HG03457 (cell line): ENCODE results near the gene RBMS1.
"Not testable (repeated sequence)": the region's sequence is repeated elsewhere in the genome, so short reads cannot be mapped to it uniquely, and the experiment has no call there.

Source experiments
- ATAC-seq: cut with Tn5 transposase; IDR thresholded peaks from one replicate; pipeline ENCODE4 v1.9.1; 2021; ENCODE audit warnings: moderate number of reproducible peaks; ENCODE audit not compliant: unreplicated experiment

RBMS1 gene

GRCh38 chr2:160472839-160473251 lies 20.8 kb downstream of the RBMS1 start:
- no peak for ATAC-seq

- no peak for ATAC-seq
These were observed 21.7 kb downstream of the RBMS1 start for GRCh38 chr2:160471950-160472349.

- ATAC-seq: no peak
These were observed 23.9 kb downstream of the RBMS1 start for GRCh38 chr2:160469621-160470204.

- ATAC-seq: no peak
These were observed 24.4 kb downstream of the RBMS1 start for GRCh38 chr2:160469164-160469563.

- ATAC-seq: no peak
These were observed 26.5 kb downstream of the RBMS1 start for GRCh38 chr2:160467086-160467485.

GRCh38 chr2:160465406-160465805 lies 28.2 kb downstream of the RBMS1 start:
- no peak for ATAC-seq

- ATAC-seq: no peak
These were observed 28.6 kb downstream of the RBMS1 start for GRCh38 chr2:160465002-160465401.

- no peak for ATAC-seq
These were observed 29.6 kb downstream of the RBMS1 start for GRCh38 chr2:160464017-160464416.

- ATAC-seq: no peak
These were observed 30.4 kb downstream of the RBMS1 start for GRCh38 chr2:160463245-160463644.

GRCh38 chr2:160460333-160460731 lies 33.3 kb downstream of the RBMS1 start:
- ATAC-seq: no peak

- no peak for ATAC-seq
These were observed 33.9 kb downstream of the RBMS1 start for GRCh38 chr2:160459538-160460332.

- ATAC-seq: no peak
These were observed 34.7 kb downstream of the RBMS1 start for GRCh38 chr2:160458718-160459453.

GRCh38 chr2:160457588-160457987 lies 36.0 kb downstream of the RBMS1 start:
- ATAC-seq: no peak

- no peak for ATAC-seq
These were observed 39.4 kb downstream of the RBMS1 start for GRCh38 chr2:160454070-160454797.

GRCh38 chr2:160453111-160453820 lies 40.3 kb downstream of the RBMS1 start:
- no peak for ATAC-seq

- no peak for ATAC-seq
These were observed 43.1 kb downstream of the RBMS1 start for GRCh38 chr2:160450486-160450885.

- not testable (repeated sequence) for ATAC-seq
These were observed 44.8 kb downstream of the RBMS1 start for GRCh38 chr2:160448821-160449220.

- ATAC-seq: no peak
These were observed 47.9 kb downstream of the RBMS1 start for GRCh38 chr2:160445673-160446072.

GRCh38 chr2:160442603-160443002 lies 51.0 kb downstream of the RBMS1 start:
- no peak for ATAC-seq

GRCh38 chr2:160440888-160441287 lies 52.7 kb downstream of the RBMS1 start:
- ATAC-seq: no peak

GRCh38 chr2:160439038-160439437 lies 54.6 kb downstream of the RBMS1 start:
- ATAC-seq: not testable (repeated sequence)
